ENCODE data around the gene SAMD5. TPM values are rescaled to one million over a fixed set of nuclear protein-coding genes. Genes with fewer than 3 reads are reported as not detected.

Gene SAMD5
- total and polyA plus RNA-seq, 10 donors = 0.15 to 5.0 (median 1.7) TPM

- no peak for TF ChIP-seq CTCF (IDR thresholded peaks at IDR 0.05 in 8 of 11, conservative IDR thresholded peaks at IDR 0.05 in 3 of 11)
- no peak for TF ChIP-seq POLR2AphosphoS5 (IDR thresholded peaks at IDR 0.05)
- intact Hi-C loops (cut with DNase I; ENCODE audit: low total_unique reads) = no loop called here
- no peak overlapping the region for H3K27ac ChIP-seq
- no peak overlapping the region for H3K4me3 ChIP-seq
- no peaks in the 10 kb centered on the region for H3K36me3 ChIP-seq
- no peaks in the 10 kb centered on the region for H3K27me3 ChIP-seq (replicated peaks in 1 of 7)
- no peaks in the 10 kb centered on the region for H3K9me3 ChIP-seq
- no peaks in the 10 kb centered on the region for H3K4me1 ChIP-seq
- WGBS, 5 donors = 93 to 96% (median 94%) methylated on average over 3 of the region's 3 CpGs
- DNase-seq = no peak
Observed at GRCh38 chr6:147585256-147585655, 76.8 kb downstream of the SAMD5 start.

GRCh38 chr6:147586044-147586443 lies 77.6 kb downstream of the SAMD5 start:
- Histone ChIP-seq H3K9me3 (no peaks in the 10 kb centered on the region), H3K4me1 (no peaks in the 10 kb centered on the region), H3K27me3 (replicated peaks in 1 of 7) (no peaks in the 10 kb centered on the region), H3K27ac (no peak overlapping the region), H3K4me3 (no peak overlapping the region), H3K36me3 (no peaks in the 10 kb centered on the region)
- TF ChIP-seq POLR2AphosphoS5 (IDR thresholded peaks at IDR 0.05) = no peak
- TF ChIP-seq CTCF (IDR thresholded peaks at IDR 0.05 in 8 of 11, conservative IDR thresholded peaks at IDR 0.05 in 3 of 11) = no peak
- no peak for TF ChIP-seq POLR2A (IDR thresholded peaks at IDR 0.05)
- intact Hi-C loops (cut with DNase I; ENCODE audit: low total_unique reads) = no loop called here
- DNase-seq = no peak
- 67 to 87% (median 78%) methylated on average over 4 of the region's 4 CpGs for WGBS, 5 donors

GRCh38 chr6:147587907-147588306 lies 79.4 kb downstream of the SAMD5 start:
- Histone ChIP-seq H3K4me1 (no peaks in the 10 kb centered on the region), H3K36me3 (no peaks in the 10 kb centered on the region), H3K27ac (no peak overlapping the region), H3K9me3 (no peaks in the 10 kb centered on the region), H3K4me3 (no peak overlapping the region), H3K27me3 (replicated peaks in 1 of 7) (no peaks in the 10 kb centered on the region)
- DNase-seq = no peak
- TF ChIP-seq POLR2A (IDR thresholded peaks at IDR 0.05) (no peak), POLR2AphosphoS5 (IDR thresholded peaks at IDR 0.05) (no peak), CTCF (IDR thresholded peaks at IDR 0.05 in 8 of 11, conservative IDR thresholded peaks at IDR 0.05 in 3 of 11) (no peak)
- intact Hi-C loops (cut with DNase I; ENCODE audit: low total_unique reads) = no loop called here
- WGBS, 5 donors = 86 to 94% (median 90%) methylated on average over 3 of the region's 3 CpGs

- H3K4me3 ChIP-seq = no peak overlapping the region
- 84 to 94% (median 93%) methylated on average over 6 of the region's 6 CpGs for WGBS, 5 donors
- H3K9me3 ChIP-seq = no peaks in the 10 kb centered on the region
- no peak for TF ChIP-seq POLR2AphosphoS5 (IDR thresholded peaks at IDR 0.05)
- TF ChIP-seq CTCF (IDR thresholded peaks at IDR 0.05 in 8 of 11, conservative IDR thresholded peaks at IDR 0.05 in 3 of 11) = no peak
- TF ChIP-seq POLR2A (IDR thresholded peaks at IDR 0.05) = no peak
- intact Hi-C loops (cut with DNase I; ENCODE audit: low total_unique reads) = no loop called here
- H3K36me3 ChIP-seq = no peaks in the 10 kb centered on the region
- no peak overlapping the region for H3K27ac ChIP-seq
- H3K27me3 ChIP-seq (replicated peaks in 1 of 7) = no peaks in the 10 kb centered on the region
- H3K4me1 ChIP-seq = no peaks in the 10 kb centered on the region
- no peak for DNase-seq
Observed at GRCh38 chr6:147588469-147588868, 80.0 kb downstream of the SAMD5 start.
